ENCODE measurements around the gene HSPE1.

GRCh38 chr2:197514754-197515153 is 14.6 kb downstream of the HSPE1 start:
- TF ChIP-seq CTCF (IDR thresholded peaks at IDR 0.05; ENCODE audit: insufficient read depth, low read length) (no peak), POLR2AphosphoS5 (IDR thresholded peaks at IDR 0.05; ENCODE audit: low read depth) (no peak), GABPA (IDR thresholded peaks at IDR 0.05; ENCODE audit: low read depth) (no peak), REST (IDR thresholded peaks at IDR 0.05; ENCODE audit: insufficient replicate concordance, low read depth) (no peak)
